Smooth muscle cell (in vitro differentiated cells): ENCODE data around the gene DYNLL1. TPM values are rescaled to one million over a fixed set of nuclear protein-coding genes. Genes with fewer than 3 reads are reported as not detected.
"Not testable (repeated sequence)": the region's sequence is repeated elsewhere in the genome, so short reads cannot be mapped to it uniquely, and the experiment has no call there.

Experiments used
- DNase-seq: peaks from one replicate; lab custom pipeline; 2025; ENCODE audit not compliant: unreplicated experiment; lab: John Stamatoyannopoulos, UW
- H2AFZ ChIP-seq: fragments of 200-600 bp; sonication (generic); 2 replicates; pipeline ENCODE4 v1.6.0; 2016; ENCODE audit warnings: antibody characterized with exemption, low read depth, mild to moderate bottlenecking
- H3F3A ChIP-seq: fragments of 200-600 bp; sonication (generic); 2 replicates; pipeline ENCODE4 v1.6.0; 2017; ENCODE audit warnings: antibody characterized with exemption, low read depth
- H3K27ac ChIP-seq: fragments of 200-600 bp; sonication (generic); 2 replicates; pipeline ENCODE4 v1.5.1; 2016; ENCODE audit warnings: low read depth, mild to moderate bottlenecking
- H3K27me3 ChIP-seq: fragments of 200-600 bp; sonication (generic); 2 replicates; pipeline ENCODE4 v1.6.1; 2016; ENCODE audit warnings: low read depth, mild to moderate bottlenecking
- H3K36me3 ChIP-seq: fragments of 200-600 bp; sonication (generic); 2 replicates; pipeline ENCODE4 v1.5.1; 2016; ENCODE audit warnings: low read depth
- H3K4me1 ChIP-seq: fragments of 200-600 bp; sonication (generic); 2 replicates; pipeline ENCODE4 v1.5.1; 2016; ENCODE audit warnings: low read depth
- H3K4me2 ChIP-seq: fragments of 200-600 bp; sonication (generic); 2 replicates; pipeline ENCODE4 v1.6.0; 2016; ENCODE audit warnings: mild to moderate bottlenecking
- H3K4me3 ChIP-seq: fragments of 200-600 bp; sonication (generic); 2 replicates; pipeline ENCODE4 v1.5.1; 2016; ENCODE audit warnings: mild to moderate bottlenecking
- H3K79me2 ChIP-seq: fragments of 200-600 bp; sonication (generic); 2 replicates; pipeline ENCODE4 v1.6.0; 2016; ENCODE audit warnings: low read depth, mild to moderate bottlenecking
- H3K9ac ChIP-seq: fragments of 200-600 bp; sonication (generic); 2 replicates; pipeline ENCODE4 v1.6.0; 2016; ENCODE audit warnings: low read depth
- H3K9me3 ChIP-seq: fragments of 200-600 bp; sonication (generic); replicated peaks from 2 replicates; pipeline ENCODE4 v1.5.1; 2016; ENCODE audit warnings: low read depth
- H4K20me1 ChIP-seq: fragments of 200-600 bp; sonication (generic); 2 replicates; pipeline ENCODE4 v1.6.0; 2016; ENCODE audit warnings: low read depth
- WGBS: methylation state at CpG from one replicate; pipeline ENCODE4 v1.1.7; 2016; ENCODE audit warnings: low lambda C conversion rate; 5-methylcytosine and 5-hydroxymethylcytosine counted together
- polyA plus RNA-seq: library from polyadenylated mRNA; unstranded; fragments of >200 nt; fragmentation: Nextera tagmentation; extraction: Ambion mirVana; gene quantifications from 2 replicates; pipeline ENCODE4 v1.2.1, GENCODE V29; 2016
- total RNA-seq: library from RNA; depleted of rRNA; stranded (reverse); fragments of >200 nt; gene quantifications from 2 replicates; pipeline ENCODE4 v1.2.3, GENCODE V29; 2014
- TF ChIP-seq, protein P1 (sequence below): fragments of 200-600 bp; sonication (generic); IDR thresholded peaks from 2 replicates; pipeline ENCODE4 v1.5.1; 2017; ENCODE audit warnings: borderline replicate concordance, mild to moderate bottlenecking, antibody characterized with exemption; ENCODE audit not compliant: insufficient read depth, poor library complexity, severe bottlenecking

DYNLL1 gene
- total and polyA plus RNA-seq, 2 experiments from 2014 or later: 497 to 502 TPM

DNA sequence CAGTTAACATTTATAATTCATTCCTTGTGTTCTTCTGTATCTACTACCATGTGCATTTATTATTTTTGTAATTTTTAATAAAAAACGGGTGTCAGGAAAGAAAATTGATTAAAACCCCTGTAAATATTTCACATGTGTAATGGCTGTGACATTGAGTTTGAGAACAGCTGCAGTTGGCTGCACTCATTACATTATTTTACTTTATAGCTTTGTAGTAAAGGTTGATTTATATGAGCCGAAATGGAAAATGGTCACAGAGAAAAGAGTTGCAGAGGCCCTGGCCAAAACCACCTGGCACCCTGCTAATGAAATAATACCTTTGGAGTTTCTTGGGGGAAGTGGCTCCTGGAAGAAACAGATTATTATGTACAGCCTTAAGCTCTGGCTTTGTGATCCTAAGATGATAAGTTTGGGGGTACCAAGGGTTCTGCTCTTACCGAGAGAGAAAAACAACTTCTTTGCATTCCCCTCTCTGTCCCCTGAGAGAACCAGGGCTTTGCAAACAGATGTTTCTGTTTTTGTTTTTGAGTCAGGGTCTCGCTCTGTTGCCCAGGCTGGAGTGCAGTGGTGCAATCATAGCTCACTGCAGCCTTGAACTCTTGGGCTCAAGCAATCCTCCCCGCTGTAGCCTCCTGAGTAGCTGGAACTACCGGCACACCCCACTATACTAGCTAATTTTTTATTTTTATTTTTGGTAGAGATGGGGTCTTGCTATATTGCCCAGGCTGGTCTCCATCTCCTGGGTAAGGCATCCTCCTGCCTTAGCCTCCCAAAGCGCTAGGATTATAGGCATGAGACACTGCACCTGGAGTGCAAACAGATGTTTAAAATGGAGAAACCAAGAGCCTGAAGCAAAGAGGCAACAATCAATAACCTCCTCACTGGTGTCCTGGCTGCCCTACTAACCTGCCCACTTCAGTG, 9.7 kb upstream of the DYNLL1 start:
- no peak overlapping the region for H3K4me3 ChIP-seq
- no peak overlapping the region for H3K4me2 ChIP-seq
- WGBS: 96% methylated on average over 7 of the region's 7 CpGs
- no peaks in the 10 kb centered on the region for H4K20me1 ChIP-seq
- H3F3A ChIP-seq: no peaks in the 10 kb centered on the region
- no peaks in the 10 kb centered on the region for H3K9me3 ChIP-seq
- no peak for DNase-seq
- no peak overlapping the region for H2AFZ ChIP-seq
- H3K4me1 ChIP-seq: no peaks in the 10 kb centered on the region
- TF ChIP-seq, protein P1, sequence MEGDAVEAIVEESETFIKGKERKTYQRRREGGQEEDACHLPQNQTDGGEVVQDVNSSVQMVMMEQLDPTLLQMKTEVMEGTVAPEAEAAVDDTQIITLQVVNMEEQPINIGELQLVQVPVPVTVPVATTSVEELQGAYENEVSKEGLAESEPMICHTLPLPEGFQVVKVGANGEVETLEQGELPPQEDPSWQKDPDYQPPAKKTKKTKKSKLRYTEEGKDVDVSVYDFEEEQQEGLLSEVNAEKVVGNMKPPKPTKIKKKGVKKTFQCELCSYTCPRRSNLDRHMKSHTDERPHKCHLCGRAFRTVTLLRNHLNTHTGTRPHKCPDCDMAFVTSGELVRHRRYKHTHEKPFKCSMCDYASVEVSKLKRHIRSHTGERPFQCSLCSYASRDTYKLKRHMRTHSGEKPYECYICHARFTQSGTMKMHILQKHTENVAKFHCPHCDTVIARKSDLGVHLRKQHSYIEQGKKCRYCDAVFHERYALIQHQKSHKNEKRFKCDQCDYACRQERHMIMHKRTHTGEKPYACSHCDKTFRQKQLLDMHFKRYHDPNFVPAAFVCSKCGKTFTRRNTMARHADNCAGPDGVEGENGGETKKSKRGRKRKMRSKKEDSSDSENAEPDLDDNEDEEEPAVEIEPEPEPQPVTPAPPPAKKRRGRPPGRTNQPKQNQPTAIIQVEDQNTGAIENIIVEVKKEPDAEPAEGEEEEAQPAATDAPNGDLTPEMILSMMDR: no peak
- H3K36me3 ChIP-seq: no peaks in the 10 kb centered on the region
- no peak overlapping the region for H3K9ac ChIP-seq
- no peaks in the 10 kb centered on the region for H3K27me3 ChIP-seq
- H3K79me2 ChIP-seq: peaks cover 3% of the 10 kb centered on the region
- H3K27ac ChIP-seq: no peak overlapping the region

GRCh38 chr12:120487552-120487951, 8.4 kb upstream of the DYNLL1 start:
- not testable (repeated sequence) for H3K27ac ChIP-seq, H4K20me1 ChIP-seq, H3K4me2 ChIP-seq, H3K4me3 ChIP-seq, H3K27me3 ChIP-seq, H3K9ac ChIP-seq, DNase-seq, H2AFZ ChIP-seq, H3K36me3 ChIP-seq, H3K79me2 ChIP-seq, H3K4me1 ChIP-seq, H3K9me3 ChIP-seq, H3F3A ChIP-seq
- WGBS: 86% methylated on average over 7 of the region's 7 CpGs

DNA sequence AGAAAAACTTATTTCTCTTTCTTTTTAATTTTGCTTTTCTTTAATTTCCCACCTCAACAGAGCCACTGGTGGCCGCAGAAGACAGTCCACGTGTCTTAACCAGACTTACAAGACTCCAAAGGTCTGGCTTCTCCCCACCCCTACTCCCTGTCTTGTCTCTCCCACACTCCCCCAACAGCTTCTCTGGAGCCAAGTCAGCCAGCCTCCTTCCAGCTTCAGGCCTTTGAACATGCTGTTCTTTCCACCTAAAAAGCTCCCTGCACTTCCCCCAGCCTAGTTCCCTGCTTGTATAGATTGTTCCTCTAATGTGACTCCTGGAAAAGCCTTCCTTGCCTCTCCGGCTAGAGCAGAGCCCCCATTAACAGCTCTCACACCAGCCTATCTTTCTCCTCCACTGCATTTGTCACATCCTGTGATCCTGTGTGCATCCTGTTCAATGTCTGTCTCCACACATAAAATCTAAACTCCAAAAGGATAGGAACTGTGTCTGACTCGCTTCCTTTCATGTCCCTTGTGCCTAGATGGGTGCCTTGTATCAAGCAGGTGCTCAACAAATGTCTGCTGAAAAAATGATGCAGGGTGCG, 7.8 kb upstream of the DYNLL1 start:
- WGBS: 72% methylated on average over 5 of the region's 5 CpGs
- no peak overlapping the region for H2AFZ ChIP-seq
- peak overlapping the region; percentile 7 for H3K27ac ChIP-seq
- no peaks in the 10 kb centered on the region for H3K9me3 ChIP-seq
- H3K36me3 ChIP-seq: no peaks in the 10 kb centered on the region
- no peaks in the 10 kb centered on the region for H3F3A ChIP-seq
- no peaks in the 10 kb centered on the region for H3K4me1 ChIP-seq
- H3K4me3 ChIP-seq: no peak overlapping the region
- peaks cover 3% of the 10 kb centered on the region for H3K79me2 ChIP-seq
- H3K27me3 ChIP-seq: no peaks in the 10 kb centered on the region
- H3K4me2 ChIP-seq: no peak overlapping the region
- DNase-seq: no peak
- H3K9ac ChIP-seq: no peak overlapping the region
- no peaks in the 10 kb centered on the region for H4K20me1 ChIP-seq
- TF ChIP-seq, protein P1: no peak

DNA sequence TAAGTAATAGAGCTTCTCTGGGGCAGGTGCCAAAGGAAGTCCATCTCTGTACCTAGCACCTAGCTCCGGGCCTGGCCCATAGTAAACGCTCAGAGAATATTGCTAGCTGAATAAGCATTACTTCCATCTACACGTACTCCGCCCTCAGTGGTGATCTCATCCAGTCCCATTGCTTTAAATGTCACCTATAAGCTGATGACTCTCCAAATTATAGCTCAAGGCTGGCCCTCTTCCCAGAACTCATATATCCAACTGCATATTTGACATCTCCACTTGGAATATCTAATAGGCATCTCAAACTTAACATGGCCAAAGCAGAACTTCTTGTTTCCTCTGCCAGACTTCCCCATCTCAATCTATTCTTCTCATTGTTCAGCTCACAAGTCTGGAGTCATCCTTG, 6.9 kb upstream of the DYNLL1 start:
- no peak overlapping the region for H3K27ac ChIP-seq
- H4K20me1 ChIP-seq: no peaks in the 10 kb centered on the region
- H3K9me3 ChIP-seq: no peaks in the 10 kb centered on the region
- no peak overlapping the region for H3K4me3 ChIP-seq
- H3K4me1 ChIP-seq: no peaks in the 10 kb centered on the region
- H2AFZ ChIP-seq: no peak overlapping the region
- H3K27me3 ChIP-seq: no peaks in the 10 kb centered on the region
- TF ChIP-seq, protein P1: no peak
- WGBS: 93% methylated on average over 4 of the region's 4 CpGs
- H3K36me3 ChIP-seq: no peaks in the 10 kb centered on the region
- H3K79me2 ChIP-seq: peaks cover 3% of the 10 kb centered on the region
- no peak overlapping the region for H3K9ac ChIP-seq
- H3F3A ChIP-seq: no peaks in the 10 kb centered on the region
- no peak overlapping the region for H3K4me2 ChIP-seq
- no peak for DNase-seq
